GM19372 (cell line): Measurements from ENCODE around the gene LASP1.
"Not testable (repeated sequence)": the region's sequence is repeated elsewhere in the genome, so short reads cannot be mapped to it uniquely, and the experiment has no call there.

ENCODE experiments used
- ATAC-seq: cut with Tn5 transposase; IDR thresholded peaks from one replicate; pipeline ENCODE4 v1.9.1; 2021; ENCODE audit warnings: mild to moderate bottlenecking, low read depth, moderate library complexity; ENCODE audit not compliant: unreplicated experiment

The LASP1 gene

GRCh38 chr17:38905375-38905774 lies 35.5 kb downstream of the LASP1 start:
- no peak for ATAC-seq

DNA sequence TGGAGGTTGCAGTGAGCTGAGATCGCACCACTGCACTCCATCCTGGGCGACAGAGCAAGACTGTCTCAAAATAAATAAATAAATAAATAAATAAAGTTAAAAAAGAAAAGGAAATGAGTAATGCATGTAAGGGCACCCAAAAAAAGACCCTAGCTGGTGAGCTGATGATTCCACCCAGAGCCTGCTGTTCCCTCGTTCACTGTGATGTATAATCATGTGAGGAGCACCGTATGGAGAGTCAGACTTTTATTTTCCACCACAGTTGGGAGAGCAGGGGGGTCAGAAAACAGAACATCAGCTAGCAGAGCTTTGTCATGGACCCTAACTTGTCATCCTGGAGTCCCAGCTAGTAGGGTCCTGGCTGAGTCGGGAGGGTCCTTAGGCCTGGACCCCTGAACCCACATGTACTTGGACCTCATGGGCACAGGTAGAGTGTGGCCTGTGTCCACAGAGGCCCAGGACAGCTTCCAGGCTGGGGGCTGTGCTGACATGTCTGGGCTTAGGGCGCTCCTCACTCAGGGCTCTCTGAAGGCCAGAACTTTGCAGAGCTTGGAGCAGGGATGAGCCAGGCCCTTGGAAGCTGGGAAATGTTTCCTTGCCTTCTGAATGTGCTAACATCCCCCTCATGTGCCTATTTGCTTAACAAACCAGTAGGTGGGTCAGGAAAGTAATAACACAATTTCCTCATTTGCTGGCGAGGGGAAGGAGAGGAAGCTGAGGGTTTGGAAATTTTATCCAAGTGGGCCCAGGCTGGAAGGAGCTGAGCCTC lies 36.8 kb downstream of the LASP1 start:
- ATAC-seq = no peak

GRCh38 chr17:38907930-38908675 lies 38.2 kb downstream of the LASP1 start:
- no peak for ATAC-seq

DNA sequence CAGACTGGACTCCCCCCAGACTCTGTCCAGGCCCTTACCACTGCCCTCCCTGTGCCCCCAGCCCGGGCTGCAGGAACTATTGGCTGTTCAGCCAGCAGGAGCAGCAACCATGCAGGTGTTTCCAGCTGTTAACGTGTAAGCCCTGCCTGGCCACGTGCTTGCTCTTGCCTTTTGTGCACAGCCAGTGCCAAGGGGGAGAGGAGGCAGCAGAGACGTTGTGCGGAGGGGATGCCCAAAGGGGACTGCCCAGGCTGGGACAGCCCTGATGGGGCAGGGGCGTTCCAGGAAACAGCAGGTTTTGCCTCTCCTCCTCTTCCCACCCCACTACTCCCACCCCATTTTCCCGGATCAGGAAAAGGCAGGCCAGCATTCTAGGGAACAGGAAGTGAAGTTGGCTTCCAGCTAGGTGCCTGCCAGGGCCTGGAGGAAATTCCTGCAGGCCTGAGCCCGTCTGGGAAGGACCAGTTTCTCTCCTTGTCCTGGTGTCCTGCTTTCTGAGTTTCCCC lies 38.9 kb downstream of the LASP1 start:
- no peak for ATAC-seq

- ATAC-seq = no peak
These were observed 40.5 kb downstream of the LASP1 start for GRCh38 chr17:38910325-38910724.

- no peak for ATAC-seq
These were observed 41.3 kb downstream of the LASP1 start for GRCh38 chr17:38911081-38911730.

DNA sequence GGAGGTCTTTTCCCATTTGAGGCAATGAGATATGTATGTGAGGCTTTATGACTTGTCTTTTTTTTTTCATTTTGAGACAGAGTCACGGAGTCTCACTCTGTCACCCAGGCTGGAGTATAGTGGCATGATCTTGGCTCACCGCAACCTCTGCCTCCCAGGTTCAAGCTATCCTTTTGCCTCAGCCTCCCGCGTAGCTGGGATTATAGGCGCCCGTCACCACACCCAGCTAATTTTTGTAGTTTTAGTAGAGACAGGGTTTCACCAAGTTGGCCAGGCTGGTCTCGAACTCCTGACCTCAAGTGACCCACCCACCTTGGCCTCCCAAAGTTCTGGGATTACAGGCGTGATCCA lies 41.8 kb downstream of the LASP1 start:
- ATAC-seq = not testable (repeated sequence)

GRCh38 chr17:38912221-38912813 lies 42.5 kb downstream of the LASP1 start:
- no peak for ATAC-seq

- no peak for ATAC-seq
These were observed 45.1 kb downstream of the LASP1 start for GRCh38 chr17:38914741-38915638.

GRCh38 chr17:38915639-38915995 lies 45.8 kb downstream of the LASP1 start:
- no peak for ATAC-seq

DNA sequence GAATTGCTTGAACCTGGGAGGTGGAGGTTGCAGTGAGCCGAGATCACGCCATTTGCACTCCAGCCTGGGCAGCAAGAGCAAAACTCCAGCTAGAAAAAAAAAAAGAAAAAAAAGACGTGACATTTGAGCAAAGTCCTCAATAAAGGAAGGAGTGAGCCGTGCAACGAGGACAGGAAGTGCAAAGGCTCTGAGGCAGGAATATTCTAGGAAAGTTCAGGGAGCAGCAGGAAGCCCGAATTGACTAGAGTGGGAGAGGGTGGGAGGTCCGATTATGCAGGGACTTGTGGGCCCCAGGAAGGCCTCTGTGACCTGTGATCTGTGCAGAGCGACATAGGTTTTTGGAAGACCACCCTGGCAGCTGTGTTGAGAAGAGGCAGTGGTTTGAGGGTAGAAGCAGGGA lies 46.9 kb downstream of the LASP1 start:
- no peak for ATAC-seq

DNA sequence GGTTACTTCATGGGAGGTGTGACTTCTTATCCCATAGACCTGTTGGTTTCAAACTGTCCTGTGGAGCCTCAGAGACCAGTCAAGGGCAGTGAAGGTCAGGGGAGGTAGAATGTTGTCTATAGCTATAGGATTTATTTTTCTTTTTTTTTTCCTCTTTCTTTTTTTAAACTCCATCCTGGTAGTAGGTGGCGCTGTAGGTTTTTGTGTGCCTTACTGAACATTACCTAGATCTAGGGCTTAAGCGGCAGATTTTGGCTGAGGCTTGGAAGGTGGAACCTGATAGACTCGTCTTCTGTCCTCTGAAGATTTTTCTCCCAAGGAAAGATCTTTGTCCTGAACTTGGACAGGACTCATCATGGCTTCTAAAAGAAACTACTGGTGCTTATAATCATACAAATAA lies 47.4 kb downstream of the LASP1 start:
- ATAC-seq = no peak

DNA sequence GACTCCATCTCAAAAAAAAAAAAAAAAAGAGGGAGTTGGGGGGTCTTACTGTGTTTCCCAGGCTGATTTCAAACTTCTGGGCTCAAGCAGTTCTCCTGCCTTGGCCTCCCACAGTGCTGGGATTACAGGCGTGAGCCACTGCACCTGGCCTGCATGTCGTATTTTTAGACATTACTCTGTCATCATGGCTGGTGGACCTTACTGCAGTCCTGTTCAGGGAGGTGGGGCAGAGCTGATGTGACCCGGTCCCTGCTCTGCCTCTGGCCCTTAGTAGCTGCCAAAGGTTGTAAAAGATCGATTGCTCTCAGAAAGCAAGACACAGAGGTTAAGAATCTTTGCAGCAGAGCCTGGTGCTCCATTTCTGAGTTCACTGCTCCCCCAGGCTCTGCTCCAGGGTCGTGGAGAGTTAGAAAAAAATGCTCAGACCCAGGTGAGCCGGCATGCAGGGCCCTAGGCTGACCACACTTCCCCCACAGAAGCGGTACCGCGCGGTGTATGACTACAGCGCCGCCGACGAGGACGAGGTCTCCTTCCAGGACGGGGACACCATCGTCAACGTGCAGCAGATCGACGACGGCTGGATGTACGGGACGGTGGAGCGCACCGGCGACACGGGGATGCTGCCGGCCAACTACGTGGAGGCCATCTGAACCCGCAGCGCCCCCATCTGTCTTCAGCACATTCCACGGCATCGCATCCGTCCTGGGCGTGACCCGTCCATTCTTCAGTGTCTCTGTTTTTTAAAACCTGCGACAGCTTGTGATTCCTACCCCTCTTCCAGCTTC lies 48.5 kb downstream of the LASP1 start:
- ATAC-seq = no peak

DNA sequence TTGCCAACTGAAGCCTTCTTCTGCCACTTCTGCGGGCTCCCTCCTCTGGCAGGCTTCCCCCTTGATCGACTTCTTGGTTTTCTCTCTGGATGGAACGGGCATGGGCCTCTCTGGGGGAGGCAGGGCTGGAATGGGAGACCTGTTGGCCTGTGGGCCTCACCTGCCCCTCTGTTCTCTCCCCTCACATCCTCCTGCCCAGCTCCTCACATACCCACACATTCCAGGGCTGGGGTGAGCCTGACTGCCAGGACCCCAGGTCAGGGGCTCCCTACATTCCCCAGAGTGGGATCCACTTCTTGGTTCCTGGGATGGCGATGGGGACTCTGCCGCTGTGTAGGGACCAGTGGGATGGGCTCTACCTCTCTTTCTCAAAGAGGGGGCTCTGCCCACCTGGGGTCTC lies 49.1 kb downstream of the LASP1 start:
- no peak for ATAC-seq

DNA sequence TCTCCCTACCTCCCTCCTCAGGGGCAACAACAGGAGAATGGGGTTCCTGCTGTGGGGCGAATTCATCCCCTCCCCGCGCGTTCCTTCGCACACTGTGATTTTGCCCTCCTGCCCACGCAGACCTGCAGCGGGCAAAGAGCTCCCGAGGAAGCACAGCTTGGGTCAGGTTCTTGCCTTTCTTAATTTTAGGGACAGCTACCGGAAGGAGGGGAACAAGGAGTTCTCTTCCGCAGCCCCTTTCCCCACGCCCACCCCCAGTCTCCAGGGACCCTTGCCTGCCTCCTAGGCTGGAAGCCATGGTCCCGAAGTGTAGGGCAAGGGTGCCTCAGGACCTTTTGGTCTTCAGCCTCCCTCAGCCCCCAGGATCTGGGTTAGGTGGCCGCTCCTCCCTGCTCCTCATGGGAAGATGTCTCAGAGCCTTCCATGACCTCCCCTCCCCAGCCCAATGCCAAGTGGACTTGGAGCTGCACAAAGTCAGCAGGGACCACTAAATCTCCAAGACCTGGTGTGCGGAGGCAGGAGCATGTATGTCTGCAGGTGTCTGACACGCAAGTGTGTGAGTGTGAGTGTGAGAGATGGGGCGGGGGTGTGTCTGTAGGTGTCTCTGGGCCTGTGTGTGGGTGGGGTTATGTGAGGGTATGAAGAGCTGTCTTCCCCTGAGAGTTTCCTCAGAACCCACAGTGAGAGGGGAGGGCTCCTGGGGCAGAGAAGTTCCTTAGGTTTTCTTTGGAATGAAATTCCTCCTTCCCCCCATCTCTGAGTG lies 49.6 kb downstream of the LASP1 start:
- no peak for ATAC-seq

DNA sequence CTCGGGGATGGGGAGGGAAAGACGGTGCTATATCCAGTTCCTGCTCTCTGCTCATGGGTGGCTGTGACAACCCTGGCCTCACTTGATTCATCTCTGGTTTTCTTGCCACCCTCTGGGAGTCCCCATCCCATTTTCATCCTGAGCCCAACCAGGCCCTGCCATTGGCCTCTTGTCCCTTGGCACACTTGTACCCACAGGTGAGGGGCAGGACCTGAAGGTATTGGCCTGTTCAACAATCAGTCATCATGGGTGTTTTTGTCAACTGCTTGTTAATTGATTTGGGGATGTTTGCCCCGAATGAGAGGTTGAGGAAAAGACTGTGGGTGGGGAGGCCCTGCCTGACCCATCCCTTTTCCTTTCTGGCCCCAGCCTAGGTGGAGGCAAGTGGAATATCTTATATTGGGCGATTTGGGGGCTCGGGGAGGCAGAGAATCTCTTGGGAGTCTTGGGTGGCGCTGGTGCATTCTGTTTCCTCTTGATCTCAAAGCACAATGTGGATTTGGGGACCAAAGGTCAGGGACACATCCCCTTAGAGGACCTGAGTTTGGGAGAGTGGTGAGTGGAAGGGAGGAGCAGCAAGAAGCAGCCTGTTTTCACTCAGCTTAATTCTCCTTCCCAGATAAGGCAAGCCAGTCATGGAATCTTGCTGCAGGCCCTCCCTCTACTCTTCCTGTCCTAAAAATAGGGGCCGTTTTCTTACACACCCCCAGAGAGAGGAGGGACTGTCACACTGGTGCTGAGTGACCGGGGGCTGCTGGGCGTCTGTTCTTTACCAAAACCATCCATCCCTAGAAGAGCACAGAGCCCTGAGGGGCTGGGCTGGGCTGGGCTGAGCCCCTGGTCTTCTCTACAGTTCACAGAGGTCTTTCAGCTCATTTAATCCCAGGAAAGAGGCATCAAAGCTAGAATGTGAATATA lies 50.8 kb downstream of the LASP1 start:
- no peak for ATAC-seq

GRCh38 chr17:38921756-38922411 lies 52.0 kb downstream of the LASP1 start:
- no peak for ATAC-seq
